SH-SY5Y (cell line): Measurements from ENCODE around the gene ADM.

Experiments used
- GATA2 ChIP-seq: IDR thresholded peaks from 2 replicates; pipeline ENCODE4 v1.6.1; 2011; ENCODE audit warnings: mild to moderate bottlenecking, low read depth, low read length
- GATA3 ChIP-seq: IDR thresholded peaks from 2 replicates; pipeline ENCODE4 v1.6.1; 2011; ENCODE audit warnings: low read depth, mild to moderate bottlenecking, low read length, moderate library complexity

The ADM gene

GRCh38 chr11:10285148-10285802 lies 19.6 kb upstream of the ADM start:
- TF ChIP-seq GATA2 = no peak
- TF ChIP-seq GATA3 = no peak

- TF ChIP-seq GATA2 (no peak), GATA3 (no peak)
Observed at GRCh38 chr11:10287140-10287539, 17.7 kb upstream of the ADM start.

GRCh38 chr11:10287766-10288715 lies 16.8 kb upstream of the ADM start:
- TF ChIP-seq GATA3 = no peak
- TF ChIP-seq GATA2 = no peak

- no peak for TF ChIP-seq GATA3
Observed at GRCh38 chr11:10288881-10289764, 15.8 kb upstream of the ADM start.

GRCh38 chr11:10289765-10290380 lies 15.0 kb upstream of the ADM start:
- TF ChIP-seq GATA3 (no peak), GATA2 (no peak)

- no peak for TF ChIP-seq GATA2
- TF ChIP-seq GATA3 = no peak
Observed at GRCh38 chr11:10291801-10292638, 12.9 kb upstream of the ADM start.

- TF ChIP-seq GATA3 (no peak), GATA2 (no peak)
Observed at GRCh38 chr11:10293423-10294289, 11.2 kb upstream of the ADM start, which contains the start of gene SBF2. TSS of gene SBF2 (minus strand) at chr11:10294219. CDS start at chr11:10294069, 150 bp downstream.

- no peak for TF ChIP-seq GATA2
- TF ChIP-seq GATA3 = no peak
Observed at GRCh38 chr11:10294290-10294953, 10.5 kb upstream of the ADM start.

GRCh38 chr11:10295064-10295901 lies 9.6 kb upstream of the ADM start:
- TF ChIP-seq GATA2 (no peak), GATA3 (no peak)

- TF ChIP-seq GATA3 (no peak), GATA2 (no peak)
Observed at GRCh38 chr11:10298342-10298741, 6.5 kb upstream of the ADM start.
